Right atrium auricular region (tissue), 2 donors: ENCODE data around the gene CNST. TPM values are rescaled to one million over a fixed set of nuclear protein-coding genes. Genes with fewer than 3 reads are reported as not detected.
A peak's percentile ranks its signal among the peaks of the same experiment; 100 is the strongest.

Experiments used
- DNase-seq: peaks from one replicate; pipeline ENCODE4 v3.0.0-alpha.2; 2019; ENCODE audit warnings: low spot score
- H3K27ac ChIP-seq, 2 donors: fragments of 200-600 bp; sonication (generic); 1 replicate in 1 of 2; 2 replicates in 1 of 2; pipeline ENCODE4 v1.5.1; 2016 to 2019
- H3K27me3 ChIP-seq, 2 donors: fragments of 200-600 bp; sonication (generic); one replicate each; pipeline versions ENCODE4 v1.5.1 to v1.6.0; 2017 to 2019
- H3K36me3 ChIP-seq: fragments of 200-600 bp; sonication (generic); one replicate; pipeline ENCODE4 v1.5.1; 2016
- H3K4me1 ChIP-seq, 2 donors: fragments of 200-600 bp; sonication (generic); one replicate each; pipeline versions ENCODE4 v1.5.1 to v1.6.0; 2017 to 2019
- H3K4me3 ChIP-seq, 2 donors: fragments of 200-600 bp; sonication (generic); 1 replicate in 1 of 2; 2 replicates in 1 of 2; pipeline ENCODE4 v1.5.1; 2017 to 2019; ENCODE audit warnings: mild to moderate bottlenecking in 1 of 2, moderate library complexity in 1 of 2
- H3K9me3 ChIP-seq, 2 donors: fragments of 200-600 bp; sonication (generic); one replicate each; pipeline ENCODE4 v1.5.1; 2019
- total RNA-seq, 2 donors: library from RNA; depleted of rRNA; stranded (reverse); fragments of >200 nt; gene quantifications; one replicate each; pipeline ENCODE4 v1.1.0, GENCODE V29; 2016
- TF ChIP-seq, protein P1 (sequence below), 2 donors: fragments of 200-600 bp; sonication (generic); IDR thresholded peaks; one replicate each; pipeline ENCODE4 v1.5.1; 2019; ENCODE audit warnings: antibody characterized with exemption in 2 of 2

Gene CNST
- total RNA-seq, 2 donors from 2014 or later, result 15.6 to 19.0 TPM

GRCh38 chr1:246617768-246618167 lies 51.5 kb downstream of the CNST start:
- no peaks in the 10 kb centered on the region for H3K9me3 ChIP-seq
- H3K27ac ChIP-seq, result peak overlapping the region; percentile 43 to 48
- no peaks in the 10 kb centered on the region for H3K27me3 ChIP-seq
- H3K4me1 ChIP-seq, result peaks cover 0 to 38% of the 10 kb centered on the region in 2 donors
- no peak overlapping the region for H3K4me3 ChIP-seq
- TF ChIP-seq, protein P1, sequence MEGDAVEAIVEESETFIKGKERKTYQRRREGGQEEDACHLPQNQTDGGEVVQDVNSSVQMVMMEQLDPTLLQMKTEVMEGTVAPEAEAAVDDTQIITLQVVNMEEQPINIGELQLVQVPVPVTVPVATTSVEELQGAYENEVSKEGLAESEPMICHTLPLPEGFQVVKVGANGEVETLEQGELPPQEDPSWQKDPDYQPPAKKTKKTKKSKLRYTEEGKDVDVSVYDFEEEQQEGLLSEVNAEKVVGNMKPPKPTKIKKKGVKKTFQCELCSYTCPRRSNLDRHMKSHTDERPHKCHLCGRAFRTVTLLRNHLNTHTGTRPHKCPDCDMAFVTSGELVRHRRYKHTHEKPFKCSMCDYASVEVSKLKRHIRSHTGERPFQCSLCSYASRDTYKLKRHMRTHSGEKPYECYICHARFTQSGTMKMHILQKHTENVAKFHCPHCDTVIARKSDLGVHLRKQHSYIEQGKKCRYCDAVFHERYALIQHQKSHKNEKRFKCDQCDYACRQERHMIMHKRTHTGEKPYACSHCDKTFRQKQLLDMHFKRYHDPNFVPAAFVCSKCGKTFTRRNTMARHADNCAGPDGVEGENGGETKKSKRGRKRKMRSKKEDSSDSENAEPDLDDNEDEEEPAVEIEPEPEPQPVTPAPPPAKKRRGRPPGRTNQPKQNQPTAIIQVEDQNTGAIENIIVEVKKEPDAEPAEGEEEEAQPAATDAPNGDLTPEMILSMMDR (IDR thresholded peaks at IDR 0.05), result no peak
- no peak for DNase-seq
- H3K36me3 ChIP-seq, result peaks cover 7% of the 10 kb centered on the region

GRCh38 chr1:246618240-246618808 lies 52.1 kb downstream of the CNST start:
- Histone ChIP-seq H3K27ac (peak overlapping the region; percentile 43 to 48), H3K4me3 (no peak overlapping the region), H3K4me1 (peaks cover 0 to 36% of the 10 kb centered on the region in 2 donors), H3K36me3 (peaks cover 7% of the 10 kb centered on the region), H3K27me3 (no peaks in the 10 kb centered on the region), H3K9me3 (no peaks in the 10 kb centered on the region)
- DNase-seq, result no peak
- TF ChIP-seq, protein P1 (IDR thresholded peaks at IDR 0.05), result no peak

- Histone ChIP-seq H3K27ac (no peak overlapping the region), H3K4me1 (peaks cover 0 to 18% of the 10 kb centered on the region in 2 donors), H3K4me3 (no peak overlapping the region), H3K27me3 (no peaks in the 10 kb centered on the region), H3K36me3 (peaks cover 11% of the 10 kb centered on the region), H3K9me3 (no peaks in the 10 kb centered on the region)
- no peak for DNase-seq
- TF ChIP-seq, protein P1 (IDR thresholded peaks at IDR 0.05), result no peak
These were observed 55.9 kb downstream of the CNST start for GRCh38 chr1:246622035-246622652.

- Histone ChIP-seq H3K4me3 (no peak overlapping the region), H3K9me3 (no peaks in the 10 kb centered on the region), H3K36me3 (peaks cover 14% of the 10 kb centered on the region), H3K27ac (no peak overlapping the region), H3K4me1 (peaks cover 0 to 13% of the 10 kb centered on the region in 2 donors), H3K27me3 (no peaks in the 10 kb centered on the region)
- TF ChIP-seq, protein P1 (IDR thresholded peaks at IDR 0.05), result no peak
- no peak for DNase-seq
These were observed 57.8 kb downstream of the CNST start for GRCh38 chr1:246624091-246624490.

DNA sequence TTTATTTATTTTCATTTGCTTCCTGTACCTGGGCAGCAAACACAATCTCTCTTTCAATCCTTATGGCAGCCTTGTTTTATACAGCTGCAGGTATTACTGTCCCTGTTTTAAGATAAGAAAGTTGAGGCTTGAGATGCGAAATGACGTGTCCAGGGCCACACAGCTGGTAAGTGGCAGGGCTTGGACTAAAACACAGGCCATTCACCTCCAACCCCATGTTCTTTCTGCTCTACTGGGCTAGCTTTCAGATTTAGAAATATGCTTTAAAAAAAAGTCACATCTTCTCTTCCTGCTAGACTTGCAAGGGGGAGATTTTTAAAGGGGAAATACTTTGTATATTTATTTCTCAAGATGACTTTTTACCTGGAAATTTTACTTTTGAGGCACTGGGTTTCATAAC lies 62.8 kb downstream of the CNST start:
- TF ChIP-seq, protein P1 (IDR thresholded peaks at IDR 0.05), result no peak
- Histone ChIP-seq H3K36me3 (peaks cover 16% of the 10 kb centered on the region), H3K4me3 (no peak overlapping the region), H3K4me1 (no peaks in the 10 kb centered on the region), H3K27me3 (no peaks in the 10 kb centered on the region), H3K27ac (no peak overlapping the region), H3K9me3 (no peaks in the 10 kb centered on the region)
- no peak for DNase-seq
